Fibroblast of lung (primary cell): ENCODE data around the gene SMIM10L1. TPM values are rescaled to one million over a fixed set of nuclear protein-coding genes. Genes with fewer than 3 reads are reported as not detected.

Experiments used
- DNase-seq, 2 donors: peaks; one replicate each; pipeline versions ENCODE4 v3.0.0 to v3.0.0-alpha.2; 2010; ENCODE audit warnings: low read depth in 2 of 2
- H2AFZ ChIP-seq: 2 replicates; pipeline ENCODE4 v1.5.1; 2012; ENCODE audit warnings: low read length, control low read depth, inconsistent platforms
- H3K27ac ChIP-seq: 2 replicates; pipeline ENCODE4 v1.5.1; 2011; ENCODE audit warnings: low read length, control low read depth; ENCODE audit not compliant: insufficient read depth
- H3K27me3 ChIP-seq: 2 replicates; pipeline ENCODE4 v1.5.1; 2011; ENCODE audit warnings: mild to moderate bottlenecking, low read length; ENCODE audit not compliant: control insufficient read depth, insufficient read depth
- H3K36me3 ChIP-seq: 2 replicates; pipeline ENCODE4 v1.5.1; 2011; ENCODE audit warnings: low read length; ENCODE audit not compliant: control insufficient read depth, insufficient read depth
- H3K4me1 ChIP-seq: 2 replicates; pipeline ENCODE4 v1.5.1; 2011; ENCODE audit warnings: low read length; ENCODE audit not compliant: control insufficient read depth, insufficient read depth; ENCODE audit errors: extremely low read depth
- H3K4me2 ChIP-seq: 2 replicates; pipeline ENCODE4 v1.5.1; 2011; ENCODE audit warnings: low read length, control low read depth; ENCODE audit not compliant: insufficient read depth; ENCODE audit errors: extremely low read depth
- H3K4me3 ChIP-seq, 4 experiments: fragments of 200-600 bp in 1 of 4; sonication (generic) in 1 of 4; replicated peaks in 1 of 4; 2 replicates each; pipeline ENCODE4 v1.5.1; 2011 to 2016; ENCODE audit warnings: low read length in 4 of 4, low read depth in 3 of 4, mild to moderate bottlenecking in 3 of 4, control low read depth in 2 of 4, inconsistent platforms in 1 of 4, mixed read lengths in 1 of 4; ENCODE audit not compliant: insufficient read depth in 1 of 4; ENCODE audit errors: control extremely low read depth in 1 of 4
- H3K79me2 ChIP-seq: 2 replicates; pipeline ENCODE4 v1.5.1; 2012; ENCODE audit warnings: mild to moderate bottlenecking, low read length, inconsistent platforms; ENCODE audit not compliant: control insufficient read depth, insufficient read depth
- H3K9ac ChIP-seq: 2 replicates; pipeline ENCODE4 v1.5.1; 2011; ENCODE audit warnings: mild to moderate bottlenecking, low read length, control low read depth; ENCODE audit not compliant: insufficient read depth
- H3K9me3 ChIP-seq: 2 replicates; pipeline ENCODE4 v1.5.1; 2012; ENCODE audit warnings: low read depth, low read length; ENCODE audit not compliant: control insufficient read depth, insufficient read depth
- H4K20me1 ChIP-seq: 2 replicates; pipeline ENCODE4 v1.5.1; 2011; ENCODE audit warnings: low read length; ENCODE audit not compliant: control insufficient read depth, insufficient read depth; ENCODE audit errors: extremely low read depth
- EZH2 ChIP-seq: IDR thresholded peaks from 2 replicates; pipeline ENCODE4 v1.5.1; 2012; ENCODE audit warnings: low read length, control low read depth, mild to moderate bottlenecking; ENCODE audit errors: missing control alignments
- polyA plus RNA-seq, 2 donors: library from polyadenylated mRNA; depleted of rRNA in 1 of 2; stranded (reverse) in 1 of 2; unstranded in 1 of 2; fragments of >200 nt; gene quantifications; 2 replicates each; pipeline ENCODE4 v1.2.1, GENCODE V29; 2011 to 2012; ENCODE audit warnings: missing spikeins in 1 of 2
- total RNA-seq: library from RNA; depleted of rRNA; stranded (reverse); fragments of >200 nt; gene quantifications from 2 replicates; pipeline ENCODE4 v1.2.1, GENCODE V29; 2014
- TF ChIP-seq, protein P1 (sequence below), 2 donors: IDR thresholded peaks in 1 of 2; conservative IDR thresholded peaks in 1 of 2; 1 replicate in 1 of 2; 2 replicates in 1 of 2; pipeline ENCODE4 v1.5.1; 2011 to 2012; ENCODE audit warnings: low read length in 2 of 2, control low read depth in 1 of 2, inconsistent platforms in 1 of 2, low read depth in 1 of 2, mild to moderate bottlenecking in 1 of 2

The SMIM10L1 gene
- total and polyA plus RNA-seq, 2 donors (not counting 1 experiment from before 2014, with no cell fraction given) = 4.8 TPM

- Histone ChIP-seq H3K27me3 (no peaks in the 10 kb centered on the region), H3K9ac (no peak overlapping the region), H3K36me3 (no peaks in the 10 kb centered on the region), H4K20me1 (no peaks in the 10 kb centered on the region), H3K4me1 (no peaks in the 10 kb centered on the region), H3K79me2 (peaks cover 4% of the 10 kb centered on the region), H3K4me2 (no peak overlapping the region), H2AFZ (no peak overlapping the region), H3K27ac (no peak overlapping the region), H3K9me3 (no peaks in the 10 kb centered on the region), H3K4me3 (no peak overlapping the region)
- no peak for DNase-seq
- no peak for TF ChIP-seq EZH2
- TF ChIP-seq, protein P1, sequence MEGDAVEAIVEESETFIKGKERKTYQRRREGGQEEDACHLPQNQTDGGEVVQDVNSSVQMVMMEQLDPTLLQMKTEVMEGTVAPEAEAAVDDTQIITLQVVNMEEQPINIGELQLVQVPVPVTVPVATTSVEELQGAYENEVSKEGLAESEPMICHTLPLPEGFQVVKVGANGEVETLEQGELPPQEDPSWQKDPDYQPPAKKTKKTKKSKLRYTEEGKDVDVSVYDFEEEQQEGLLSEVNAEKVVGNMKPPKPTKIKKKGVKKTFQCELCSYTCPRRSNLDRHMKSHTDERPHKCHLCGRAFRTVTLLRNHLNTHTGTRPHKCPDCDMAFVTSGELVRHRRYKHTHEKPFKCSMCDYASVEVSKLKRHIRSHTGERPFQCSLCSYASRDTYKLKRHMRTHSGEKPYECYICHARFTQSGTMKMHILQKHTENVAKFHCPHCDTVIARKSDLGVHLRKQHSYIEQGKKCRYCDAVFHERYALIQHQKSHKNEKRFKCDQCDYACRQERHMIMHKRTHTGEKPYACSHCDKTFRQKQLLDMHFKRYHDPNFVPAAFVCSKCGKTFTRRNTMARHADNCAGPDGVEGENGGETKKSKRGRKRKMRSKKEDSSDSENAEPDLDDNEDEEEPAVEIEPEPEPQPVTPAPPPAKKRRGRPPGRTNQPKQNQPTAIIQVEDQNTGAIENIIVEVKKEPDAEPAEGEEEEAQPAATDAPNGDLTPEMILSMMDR (conservative IDR thresholded peaks at IDR 0.05 in 1 of 2, IDR thresholded peaks at IDR 0.05 in 1 of 2; ENCODE audit: low read depth in 1 of 2, low read length in 2 of 2) = no peak
Measured at GRCh38 chr12:11136075-11136474, 34.9 kb upstream of the SMIM10L1 start.

- no peak for DNase-seq
- Histone ChIP-seq H3K4me3 (no peak overlapping the region), H3K4me2 (no peak overlapping the region), H3K27me3 (no peaks in the 10 kb centered on the region), H3K9ac (no peak overlapping the region), H3K9me3 (no peaks in the 10 kb centered on the region), H4K20me1 (no peaks in the 10 kb centered on the region), H3K27ac (no peak overlapping the region), H3K4me1 (no peaks in the 10 kb centered on the region), H3K79me2 (peaks cover 6% of the 10 kb centered on the region), H3K36me3 (no peaks in the 10 kb centered on the region), H2AFZ (no peak overlapping the region)
- TF ChIP-seq, protein P1 (conservative IDR thresholded peaks at IDR 0.05 in 1 of 2, IDR thresholded peaks at IDR 0.05 in 1 of 2; ENCODE audit: low read depth in 1 of 2, low read length in 2 of 2) = no peak
- TF ChIP-seq EZH2 = no peak
Measured at GRCh38 chr12:11143352-11143751, 27.6 kb upstream of the SMIM10L1 start.

DNA sequence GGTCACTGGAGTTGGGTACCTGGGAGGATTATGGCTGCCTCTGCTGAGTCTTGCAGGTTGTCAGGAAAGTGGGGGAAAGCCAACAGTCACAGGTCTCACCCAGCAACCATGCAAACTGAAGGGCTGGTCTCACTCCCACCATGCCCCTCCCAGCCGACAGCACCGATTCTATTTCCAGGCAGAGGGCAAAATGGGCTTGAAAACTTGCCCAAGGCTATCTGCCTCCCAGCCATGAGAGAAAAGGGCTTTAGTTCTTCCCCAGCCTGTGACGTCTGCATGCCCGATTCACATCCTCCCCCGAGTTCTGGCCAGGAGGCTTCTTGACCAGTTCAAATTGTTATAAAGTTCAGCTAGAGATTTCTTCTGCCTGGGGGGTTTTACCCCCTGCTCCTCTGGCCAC lies 26.7 kb upstream of the SMIM10L1 start:
- Histone ChIP-seq H3K9ac (no peak overlapping the region), H4K20me1 (no peaks in the 10 kb centered on the region), H3K4me1 (no peaks in the 10 kb centered on the region), H3K27ac (no peak overlapping the region), H3K4me2 (no peak overlapping the region), H2AFZ (no peak overlapping the region), H3K27me3 (no peaks in the 10 kb centered on the region), H3K9me3 (no peaks in the 10 kb centered on the region), H3K79me2 (peaks cover 6% of the 10 kb centered on the region), H3K4me3 (no peak overlapping the region), H3K36me3 (no peaks in the 10 kb centered on the region)
- DNase-seq = no peak
- TF ChIP-seq, protein P1 (conservative IDR thresholded peaks at IDR 0.05 in 1 of 2, IDR thresholded peaks at IDR 0.05 in 1 of 2; ENCODE audit: low read depth in 1 of 2, low read length in 2 of 2) = no peak
- no peak for TF ChIP-seq EZH2
